ENCODE measurements around the gene KLHL12. TPM values are rescaled to one million over a fixed set of nuclear protein-coding genes. Genes with fewer than 3 reads are reported as not detected.

KLHL12 gene
- total RNA-seq, 2 donors from 2014 or later = 28.7 to 29.6 TPM

DNA sequence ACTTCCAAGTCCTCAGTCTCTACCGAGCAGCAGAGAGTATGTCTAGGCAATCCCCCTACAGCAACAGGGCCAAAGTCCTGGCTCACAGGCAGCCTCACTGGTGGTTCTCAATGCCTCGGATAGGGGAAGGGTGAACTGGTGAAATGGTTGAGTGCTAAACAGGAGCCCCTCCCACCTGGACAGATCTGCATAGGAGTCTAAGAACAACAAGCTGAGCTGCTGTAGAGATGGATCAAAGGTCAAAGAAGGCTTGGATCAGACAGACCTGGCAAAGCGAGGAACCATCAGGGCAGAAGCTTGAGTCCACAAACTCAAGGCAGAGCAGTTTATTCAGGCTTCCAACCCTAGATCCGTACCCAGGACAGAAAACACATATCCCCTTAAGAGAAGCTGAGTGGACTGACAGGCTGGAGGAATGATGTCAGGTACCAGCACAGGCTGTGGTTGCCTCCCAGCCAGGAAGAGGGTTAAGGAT lies 69.9 kb downstream of the KLHL12 start:
- TF ChIP-seq, protein P1, sequence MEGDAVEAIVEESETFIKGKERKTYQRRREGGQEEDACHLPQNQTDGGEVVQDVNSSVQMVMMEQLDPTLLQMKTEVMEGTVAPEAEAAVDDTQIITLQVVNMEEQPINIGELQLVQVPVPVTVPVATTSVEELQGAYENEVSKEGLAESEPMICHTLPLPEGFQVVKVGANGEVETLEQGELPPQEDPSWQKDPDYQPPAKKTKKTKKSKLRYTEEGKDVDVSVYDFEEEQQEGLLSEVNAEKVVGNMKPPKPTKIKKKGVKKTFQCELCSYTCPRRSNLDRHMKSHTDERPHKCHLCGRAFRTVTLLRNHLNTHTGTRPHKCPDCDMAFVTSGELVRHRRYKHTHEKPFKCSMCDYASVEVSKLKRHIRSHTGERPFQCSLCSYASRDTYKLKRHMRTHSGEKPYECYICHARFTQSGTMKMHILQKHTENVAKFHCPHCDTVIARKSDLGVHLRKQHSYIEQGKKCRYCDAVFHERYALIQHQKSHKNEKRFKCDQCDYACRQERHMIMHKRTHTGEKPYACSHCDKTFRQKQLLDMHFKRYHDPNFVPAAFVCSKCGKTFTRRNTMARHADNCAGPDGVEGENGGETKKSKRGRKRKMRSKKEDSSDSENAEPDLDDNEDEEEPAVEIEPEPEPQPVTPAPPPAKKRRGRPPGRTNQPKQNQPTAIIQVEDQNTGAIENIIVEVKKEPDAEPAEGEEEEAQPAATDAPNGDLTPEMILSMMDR (IDR thresholded peaks at IDR 0.05) = no peak
- no peaks in the 10 kb centered on the region for H3K9me3 ChIP-seq
- H3K4me3 ChIP-seq = no peak overlapping the region
- intact Hi-C loops (cut with DNase I) = no loop called here
- H3K36me3 ChIP-seq = no peaks in the 10 kb centered on the region
- H3K4me1 ChIP-seq = peaks cover 2% of the 10 kb centered on the region
- H3K9ac ChIP-seq (ENCODE audit: low read depth in 2 of 2, low read length in 2 of 2) = no peak overlapping the region
- peak overlapping the region; percentile 15 for H3K27ac ChIP-seq
- H3K27me3 ChIP-seq = no peaks in the 10 kb centered on the region
- peak; percentile 69 for DNase-seq

DNA sequence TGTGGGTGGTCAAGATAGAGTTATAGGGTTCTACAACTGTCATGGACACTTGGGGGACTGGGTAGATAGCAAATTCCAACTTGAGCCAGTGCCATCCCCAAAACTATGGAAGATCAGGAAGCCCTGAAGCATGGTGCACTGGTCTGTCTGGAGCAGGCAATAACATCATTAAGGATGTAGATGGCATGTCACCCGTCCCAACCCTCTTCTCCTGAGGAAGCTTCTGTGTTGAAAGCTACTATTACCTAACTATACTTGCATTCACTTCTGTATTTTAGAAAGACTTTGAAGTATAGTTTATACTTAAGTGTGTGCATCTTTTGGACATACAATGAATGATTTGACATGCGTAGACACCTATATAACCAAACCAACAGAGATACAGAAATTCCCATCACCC lies 71.0 kb downstream of the KLHL12 start:
- Histone ChIP-seq H3K9ac (ENCODE audit: low read depth in 2 of 2, low read length in 2 of 2) (no peak overlapping the region), H3K27me3 (no peaks in the 10 kb centered on the region), H3K9me3 (no peaks in the 10 kb centered on the region), H3K27ac (no peak overlapping the region), H3K36me3 (no peaks in the 10 kb centered on the region), H3K4me1 (no peaks in the 10 kb centered on the region), H3K4me3 (no peak overlapping the region)
- DNase-seq = no peak
- intact Hi-C loops (cut with DNase I) = no loop called here
- TF ChIP-seq, protein P1 (IDR thresholded peaks at IDR 0.05) = no peak

DNA sequence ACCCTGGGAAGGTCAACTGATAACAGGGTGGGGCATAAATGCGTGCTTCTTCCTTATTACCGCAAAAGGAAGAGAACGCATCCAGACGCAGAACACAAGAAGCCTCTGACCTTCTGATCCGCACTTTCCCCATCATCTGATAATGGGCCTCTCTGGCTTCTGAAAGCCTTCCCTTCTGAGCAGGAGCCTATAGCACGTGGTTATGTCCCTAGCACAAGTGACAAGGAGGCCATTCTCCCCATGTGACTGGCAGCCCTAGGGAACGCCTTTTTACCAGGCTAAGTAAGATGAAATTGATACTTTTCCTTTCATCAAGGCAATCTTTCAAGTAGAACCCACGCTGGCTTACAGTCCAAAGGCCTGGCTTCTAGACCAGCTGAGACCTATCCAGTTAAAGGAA lies 72.2 kb downstream of the KLHL12 start:
- Histone ChIP-seq H3K27me3 (no peaks in the 10 kb centered on the region), H3K36me3 (no peaks in the 10 kb centered on the region), H3K4me3 (no peak overlapping the region), H3K9me3 (no peaks in the 10 kb centered on the region), H3K4me1 (no peaks in the 10 kb centered on the region), H3K9ac (ENCODE audit: low read depth in 2 of 2, low read length in 2 of 2) (no peak overlapping the region), H3K27ac (no peak overlapping the region)
- no peak for DNase-seq
- TF ChIP-seq, protein P1 (IDR thresholded peaks at IDR 0.05) = no peak
- intact Hi-C loops (cut with DNase I) = no loop called here

DNA sequence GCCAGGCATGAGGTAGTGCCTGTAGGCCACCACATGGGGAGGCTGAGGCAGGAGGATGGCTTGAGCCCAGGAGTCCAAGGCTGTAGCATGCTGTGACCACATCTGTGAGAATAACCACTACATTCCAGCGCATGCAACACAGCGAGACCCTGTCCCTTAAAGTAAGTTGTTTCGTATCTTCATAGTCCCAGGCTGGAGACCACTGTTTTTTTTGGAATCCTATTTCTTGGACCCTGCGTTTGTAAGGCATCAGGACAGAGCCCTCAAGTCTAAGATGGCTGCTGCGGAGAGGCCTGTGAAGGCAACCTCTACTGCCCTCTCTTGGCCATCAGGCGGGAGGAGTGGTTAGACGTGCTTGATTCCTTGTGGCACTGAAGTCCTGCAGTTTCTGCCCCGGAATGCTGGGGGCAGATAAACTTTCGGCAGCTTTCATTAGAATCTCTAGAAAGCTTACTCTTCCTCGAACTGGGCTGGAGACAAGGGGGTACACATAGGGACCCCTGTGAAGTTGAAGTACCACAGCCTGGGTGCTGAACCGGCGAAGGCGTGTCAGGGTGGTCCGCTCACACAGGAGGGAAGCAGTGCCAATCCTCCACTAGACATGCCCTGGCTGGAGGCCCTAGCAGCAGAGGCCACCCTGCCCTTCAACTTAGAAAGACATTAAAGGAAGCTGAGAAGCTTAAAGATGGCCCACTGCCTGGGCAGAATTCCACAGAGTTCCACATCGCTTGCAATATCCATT lies 74.7 kb downstream of the KLHL12 start:
- Histone ChIP-seq H3K9me3 (no peaks in the 10 kb centered on the region), H3K27me3 (no peaks in the 10 kb centered on the region), H3K36me3 (no peaks in the 10 kb centered on the region), H3K4me3 (no peak overlapping the region), H3K9ac (ENCODE audit: low read depth in 2 of 2, low read length in 2 of 2) (no peak overlapping the region), H3K27ac (no peak overlapping the region), H3K4me1 (no peaks in the 10 kb centered on the region)
- peak; percentile 46 for DNase-seq
- intact Hi-C loops (cut with DNase I) = no loop called here
- TF ChIP-seq, protein P1 (IDR thresholded peaks at IDR 0.05) = peak; percentile 41

GRCh38 chr1:202850593-202851362 lies 76.3 kb downstream of the KLHL12 start:
- Histone ChIP-seq H3K27ac (no peak overlapping the region), H3K9ac (ENCODE audit: low read depth in 2 of 2, low read length in 2 of 2) (no peak overlapping the region), H3K36me3 (no peaks in the 10 kb centered on the region), H3K4me3 (no peak overlapping the region), H3K4me1 (no peaks in the 10 kb centered on the region), H3K9me3 (no peaks in the 10 kb centered on the region), H3K27me3 (no peaks in the 10 kb centered on the region)
- intact Hi-C loops (cut with DNase I) = no loop called here
- TF ChIP-seq, protein P1 (IDR thresholded peaks at IDR 0.05) = no peak
- no peak for DNase-seq
